H1 (cell line): ENCODE data around the gene BAIAP2. TPM values are rescaled to one million over a fixed set of nuclear protein-coding genes. Genes with fewer than 3 reads are reported as not detected.

Source experiments
- EZH2 ChIP-seq: fragments of 200-600 bp; sonication (generic); IDR thresholded peaks from 2 replicates; pipeline ENCODE4 v1.7.1; 2012; ENCODE audit warnings: low read depth, mild to moderate bottlenecking, moderate library complexity, low read length, inconsistent platforms; ENCODE audit not compliant: severe bottlenecking
- polyA plus RNA-seq, 7 experiments: library from polyadenylated mRNA; depleted of rRNA in 3 of 7; stranded (reverse) in 5 of 7; unstranded in 2 of 7; fragments of >200 nt in 5 of 7; fragments of 200-250 nt in 2 of 7; gene quantifications; 1 replicate in 5 of 7; 2 replicates in 1 of 7; 4 replicates in 1 of 7; pipeline versions ENCODE4 v1.2.1 to v1.2.3, GENCODE V29; 2011 to 2013; ENCODE audit warnings: missing spikeins in 2 of 7, mixed read lengths in 2 of 7
- total RNA-seq: library from RNA; stranded (reverse); fragmentation: NEBNext Ultra II Directional; extraction: Animal tissue kit (Norgen Biotek cat#: 25700); gene quantifications from 2 replicates; pipeline ENCODE4 v1.2.1, GENCODE V29; 2021
- TF ChIP-seq, protein P1 (sequence below), 3 experiments: IDR thresholded peaks; 1 replicate in 2 of 3; 2 replicates in 1 of 3; pipeline versions ENCODE4 v1.5.1 to v1.6.1; 2011; ENCODE audit warnings: low read length in 3 of 3, mild to moderate bottlenecking in 3 of 3, inconsistent platforms in 2 of 3, low read depth in 1 of 3, moderate library complexity in 1 of 3; ENCODE audit not compliant: insufficient read depth in 1 of 3; ENCODE audit errors: control extremely low read depth in 1 of 3

Gene BAIAP2
- total and polyA plus RNA-seq, 2 of the 8 experiments (the other 6 are each of a cell fraction or from before 2014, with no cell fraction given), result 10.0 to 22.8 TPM

- TF ChIP-seq, protein P1, sequence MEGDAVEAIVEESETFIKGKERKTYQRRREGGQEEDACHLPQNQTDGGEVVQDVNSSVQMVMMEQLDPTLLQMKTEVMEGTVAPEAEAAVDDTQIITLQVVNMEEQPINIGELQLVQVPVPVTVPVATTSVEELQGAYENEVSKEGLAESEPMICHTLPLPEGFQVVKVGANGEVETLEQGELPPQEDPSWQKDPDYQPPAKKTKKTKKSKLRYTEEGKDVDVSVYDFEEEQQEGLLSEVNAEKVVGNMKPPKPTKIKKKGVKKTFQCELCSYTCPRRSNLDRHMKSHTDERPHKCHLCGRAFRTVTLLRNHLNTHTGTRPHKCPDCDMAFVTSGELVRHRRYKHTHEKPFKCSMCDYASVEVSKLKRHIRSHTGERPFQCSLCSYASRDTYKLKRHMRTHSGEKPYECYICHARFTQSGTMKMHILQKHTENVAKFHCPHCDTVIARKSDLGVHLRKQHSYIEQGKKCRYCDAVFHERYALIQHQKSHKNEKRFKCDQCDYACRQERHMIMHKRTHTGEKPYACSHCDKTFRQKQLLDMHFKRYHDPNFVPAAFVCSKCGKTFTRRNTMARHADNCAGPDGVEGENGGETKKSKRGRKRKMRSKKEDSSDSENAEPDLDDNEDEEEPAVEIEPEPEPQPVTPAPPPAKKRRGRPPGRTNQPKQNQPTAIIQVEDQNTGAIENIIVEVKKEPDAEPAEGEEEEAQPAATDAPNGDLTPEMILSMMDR (IDR thresholded peaks at IDR 0.05; ENCODE audit: control extremely low read depth in 1 of 3, insufficient read depth in 1 of 3, low read depth in 1 of 3, low read length in 3 of 3), result no peak
- TF ChIP-seq EZH2, result no peak
Measured at GRCh38 chr17:81013642-81014041, 21.3 kb upstream of the BAIAP2 start (continued).
